NCI-H2081 treated with DMSO at 0.1 percent for 48 hours (cell line): ENCODE measurements around the gene LHFPL6.

Experiments
- DNase-seq: peaks from one replicate; lab custom pipeline; 2025; lab: John Stamatoyannopoulos, UW

The LHFPL6 gene

GRCh38 chr13:39554371-39554770, 48.6 kb downstream of the LHFPL6 start:
- no peak for DNase-seq

DNA sequence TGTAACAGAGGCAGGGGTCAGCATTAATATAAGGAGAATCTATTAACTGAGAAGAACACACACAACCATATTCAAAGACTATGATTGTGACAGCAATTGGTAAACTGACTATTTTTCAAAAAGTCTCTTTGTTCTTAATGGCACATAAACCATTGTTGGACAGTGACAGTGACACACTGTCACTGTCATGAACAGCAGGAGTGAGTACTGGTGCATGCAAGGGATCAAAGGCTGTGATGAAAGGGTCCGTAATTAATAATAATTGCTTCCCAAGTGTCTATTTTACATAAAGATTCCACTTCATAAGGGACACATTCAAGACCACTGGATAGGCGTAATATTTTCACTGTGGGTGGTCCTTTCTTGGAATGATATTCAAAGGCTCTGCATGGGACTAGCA, 50.7 kb downstream of the LHFPL6 start:
- no peak for DNase-seq

DNA sequence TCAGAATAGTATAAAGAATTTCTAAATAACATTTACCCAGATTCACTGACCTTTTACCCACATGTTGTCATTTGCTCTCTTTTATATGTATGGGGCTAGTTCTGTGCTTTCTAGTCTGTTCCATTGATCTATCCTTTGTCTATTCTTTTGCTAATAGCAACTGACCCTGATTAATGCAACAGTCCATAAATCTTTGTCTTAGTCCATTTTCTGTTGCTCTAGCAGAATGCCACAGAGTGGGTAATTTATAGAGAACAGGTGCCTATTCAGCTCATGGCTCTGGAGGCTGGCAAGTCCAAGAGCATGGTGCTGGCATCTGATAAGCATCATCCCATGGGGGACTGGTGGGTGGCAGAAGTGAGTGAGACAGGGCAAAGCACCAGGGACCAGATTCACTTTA, 52.1 kb downstream of the LHFPL6 start:
- DNase-seq: no peak

DNA sequence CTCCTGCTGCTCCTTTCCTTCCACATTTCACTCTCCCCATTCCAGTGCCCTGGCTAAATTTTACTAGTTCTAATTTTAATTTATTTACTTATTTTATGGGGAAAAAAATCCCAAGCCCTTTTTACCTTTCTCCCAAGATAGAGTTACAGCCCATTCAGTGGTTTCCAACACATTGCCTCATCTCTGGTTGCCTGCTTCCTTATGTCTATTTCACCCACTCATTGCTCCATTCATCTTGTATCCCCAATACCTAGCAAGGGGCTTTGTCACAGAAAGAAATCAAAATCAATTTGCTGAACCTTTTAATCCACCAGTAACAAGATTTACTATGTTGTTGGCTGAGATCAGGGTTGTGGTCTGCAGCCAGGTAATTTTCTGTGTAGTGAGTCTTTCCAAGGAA, 55.9 kb downstream of the LHFPL6 start:
- no peak for DNase-seq

DNA sequence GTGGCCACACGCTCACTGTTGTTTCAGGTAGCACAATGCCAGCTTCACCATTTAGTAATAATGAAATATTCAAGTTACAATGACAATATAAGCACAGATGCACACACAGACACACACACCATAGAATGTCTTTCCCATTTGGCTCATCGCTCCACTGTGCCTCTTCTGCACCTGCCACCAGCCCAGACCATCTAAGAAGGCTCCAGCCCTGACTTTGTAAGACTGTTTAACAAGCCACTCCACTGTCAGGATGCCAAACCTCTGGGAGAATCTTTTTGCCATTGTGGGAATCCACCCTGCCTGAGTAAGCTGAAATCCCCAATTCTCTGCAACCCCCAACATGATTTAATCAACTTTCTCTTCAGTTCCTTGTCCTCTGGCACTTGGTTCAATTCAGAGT, 60.6 kb downstream of the LHFPL6 start:
- no peak for DNase-seq

GRCh38 chr13:39540929-39541605, 61.9 kb downstream of the LHFPL6 start:
- no peak for DNase-seq

DNA sequence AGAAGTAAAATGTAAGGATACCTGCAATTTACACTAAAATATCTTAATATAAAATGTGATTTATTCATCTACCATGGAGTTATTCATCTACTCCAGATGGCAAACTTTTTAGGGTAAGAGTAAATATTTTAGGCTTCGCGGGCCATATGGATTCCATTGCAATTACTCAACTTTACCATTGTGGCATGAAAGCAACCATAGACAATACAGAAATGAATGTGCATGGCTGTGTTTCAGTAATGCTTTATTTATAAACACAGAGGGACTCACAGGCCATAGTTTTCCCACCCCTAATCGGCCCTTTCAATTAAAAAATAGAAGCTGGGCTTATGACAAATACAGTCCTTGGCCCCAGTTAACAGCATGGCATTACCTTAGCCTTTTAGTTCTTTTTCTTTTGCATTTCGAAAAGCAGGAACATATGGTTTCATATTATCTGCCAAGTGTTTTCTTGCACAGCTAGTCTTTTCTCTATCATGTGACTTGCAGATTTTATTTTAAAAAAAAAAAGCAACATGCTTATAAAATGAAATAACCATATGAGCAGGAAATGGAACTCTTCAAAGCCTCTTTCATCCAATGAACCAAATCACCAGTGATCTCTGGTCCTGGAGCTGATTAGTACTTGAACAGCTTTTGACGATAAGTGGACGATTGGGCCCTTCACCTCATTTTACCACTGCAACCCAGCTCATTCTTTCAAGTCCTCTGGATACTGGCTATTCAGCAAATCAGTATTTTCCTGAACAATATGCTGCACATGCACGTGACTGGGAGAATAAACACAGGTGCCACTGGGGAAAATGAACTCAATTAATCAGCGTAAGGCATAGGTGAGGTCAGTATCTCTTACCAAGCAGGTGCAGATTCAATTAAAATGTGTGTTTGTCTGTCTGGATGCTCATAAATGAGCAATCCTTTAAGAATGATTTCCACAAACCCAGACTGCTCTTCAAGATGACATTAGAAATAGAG, 63.9 kb downstream of the LHFPL6 start:
- DNase-seq: peak; percentile 88

DNA sequence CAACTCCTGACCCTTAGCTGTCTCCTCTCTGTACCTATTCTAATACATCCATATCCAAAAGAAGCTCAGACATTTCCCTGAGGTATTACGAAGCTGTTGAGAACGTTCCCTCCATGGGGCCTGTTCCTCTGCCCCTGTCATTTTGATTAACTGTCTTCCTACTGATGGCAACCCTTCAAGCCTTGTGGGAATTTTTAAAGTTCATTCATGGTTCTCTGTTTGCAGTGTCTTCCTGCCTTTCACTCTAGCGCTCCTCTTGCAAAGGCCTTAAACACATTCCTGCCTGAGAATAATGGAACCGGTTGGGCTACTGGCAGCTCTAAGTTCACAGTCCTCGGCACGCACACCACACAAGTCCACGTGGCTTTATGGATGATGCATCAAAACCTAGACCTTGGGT, 66.1 kb downstream of the LHFPL6 start:
- DNase-seq: no peak

GRCh38 chr13:39536274-39536673, 66.7 kb downstream of the LHFPL6 start:
- DNase-seq: no peak

GRCh38 chr13:39533651-39534150, 69.3 kb downstream of the LHFPL6 start:
- DNase-seq: no peak

DNA sequence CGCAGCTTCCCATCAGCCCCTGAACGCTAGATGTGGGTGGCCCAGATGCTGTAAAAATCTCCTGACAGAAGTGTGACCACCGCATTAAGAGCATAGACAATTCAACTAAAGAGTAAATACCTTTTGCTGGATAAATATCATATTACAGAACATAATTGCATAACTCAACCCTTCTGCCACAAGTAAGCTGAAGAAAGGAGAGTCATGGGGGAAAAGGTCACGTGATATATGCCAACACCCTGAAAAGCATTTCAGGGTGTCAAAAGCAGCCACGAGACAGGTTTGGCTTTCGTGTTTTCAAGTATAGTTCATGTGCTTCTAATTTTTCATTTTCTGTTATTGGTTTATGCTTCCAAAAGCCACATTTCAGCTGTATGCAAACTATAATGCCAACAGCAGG, 71.3 kb downstream of the LHFPL6 start:
- DNase-seq: no peak

DNA sequence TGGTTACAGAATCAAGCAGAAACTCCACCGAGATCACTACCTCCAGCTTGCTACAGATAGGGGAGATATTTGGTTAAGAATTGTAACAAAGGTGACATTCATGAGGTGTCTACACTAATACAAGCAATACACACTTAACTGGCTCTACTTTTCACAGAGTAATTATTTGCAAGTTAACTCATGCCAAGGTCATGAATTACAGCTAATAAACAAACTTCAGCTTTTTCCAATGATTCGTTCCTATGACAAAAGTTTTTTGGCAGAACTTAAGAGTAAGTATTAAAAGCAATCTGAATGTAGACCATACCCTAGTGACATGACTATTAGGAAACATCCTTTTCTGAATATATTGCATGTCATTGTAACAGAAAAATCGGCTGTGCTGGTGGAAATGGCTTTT, 72.1 kb downstream of the LHFPL6 start:
- no peak for DNase-seq

- DNase-seq: no peak
These were observed 74.4 kb downstream of the LHFPL6 start for GRCh38 chr13:39528661-39528980.

- no peak for DNase-seq
These were observed 74.9 kb downstream of the LHFPL6 start for GRCh38 chr13:39527961-39528660.

- DNase-seq: no peak
These were observed 75.7 kb downstream of the LHFPL6 start for GRCh38 chr13:39527301-39527700.

DNA sequence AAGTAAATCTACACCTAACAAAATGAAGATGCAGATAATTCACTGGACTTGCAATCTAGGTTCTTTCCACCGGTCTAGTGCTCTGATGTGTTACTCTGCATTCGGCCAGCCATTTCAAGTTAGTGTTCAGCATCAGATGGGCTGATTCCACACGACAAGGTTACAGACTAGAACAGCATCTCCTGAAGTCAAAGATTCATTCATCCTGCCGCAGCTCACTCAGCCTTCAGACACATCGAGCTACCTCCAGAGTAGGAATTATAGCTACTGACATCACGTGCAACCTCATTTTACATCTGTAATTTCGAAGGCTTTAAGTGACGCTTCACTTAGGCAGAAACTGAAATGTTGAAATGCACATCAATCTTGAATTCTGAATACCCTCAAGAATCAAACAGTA, 76.5 kb downstream of the LHFPL6 start:
- no peak for DNase-seq

DNA sequence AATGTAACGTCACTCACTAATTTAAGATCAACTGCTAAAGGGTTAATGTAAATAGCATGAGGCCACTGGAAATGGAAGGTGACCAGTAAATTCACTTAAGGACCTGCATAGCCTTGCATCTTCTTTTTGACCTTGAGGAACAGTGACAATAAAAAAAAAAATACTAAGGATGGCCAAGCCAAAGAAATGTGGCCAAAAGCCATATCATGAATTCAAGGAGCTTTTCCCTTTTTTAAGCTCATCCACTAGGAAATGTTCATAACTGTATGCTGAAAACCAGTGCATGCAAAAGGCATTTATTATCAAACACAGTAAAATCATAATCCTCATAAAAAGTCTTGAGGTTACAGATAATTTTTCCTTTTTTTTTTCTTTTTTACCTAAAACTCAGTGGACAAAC, 77.5 kb downstream of the LHFPL6 start:
- DNase-seq: no peak

DNA sequence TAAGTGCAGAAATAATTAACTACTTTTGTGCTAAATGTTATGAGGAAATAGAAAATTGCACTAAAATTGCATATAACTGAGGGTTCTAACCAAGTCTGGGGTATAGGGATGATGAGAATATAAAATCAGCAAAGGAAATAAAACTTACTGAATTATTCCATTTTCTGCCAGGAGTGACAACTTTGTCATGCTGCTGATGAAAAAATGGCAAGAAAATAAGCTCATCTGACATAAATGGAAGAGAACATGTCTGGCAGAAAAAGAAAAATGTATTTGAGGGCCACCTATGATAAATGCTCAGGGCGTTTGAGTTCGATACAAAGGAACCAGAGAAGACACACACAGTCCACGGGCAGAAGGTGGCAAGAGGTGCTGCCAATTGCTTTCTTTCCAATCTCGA, 78.2 kb downstream of the LHFPL6 start:
- no peak for DNase-seq

DNA sequence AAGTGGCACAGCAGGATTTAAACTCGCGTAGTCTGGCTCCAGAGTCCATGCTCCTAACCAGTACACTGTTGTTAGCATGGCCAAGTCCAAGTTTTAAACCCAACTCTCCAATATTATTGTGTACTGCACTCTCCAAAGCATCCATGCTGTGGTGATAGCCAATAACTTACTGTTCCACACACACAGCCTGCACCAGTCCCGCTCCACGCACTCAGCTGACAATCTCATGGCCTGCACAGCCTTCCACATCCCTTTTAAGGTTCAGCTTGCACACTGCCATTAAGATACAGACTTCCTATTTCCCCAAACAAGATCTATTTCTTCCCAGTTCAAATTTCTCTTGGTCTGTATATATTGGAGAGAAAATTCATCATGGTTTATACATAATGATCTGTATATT, 80.7 kb downstream of the LHFPL6 start:
- no peak for DNase-seq

- DNase-seq: no peak
These were observed 81.3 kb downstream of the LHFPL6 start for GRCh38 chr13:39521701-39522100.

GRCh38 chr13:39516096-39516495, 86.9 kb downstream of the LHFPL6 start:
- no peak for DNase-seq

- DNase-seq: no peak
These were observed 87.7 kb downstream of the LHFPL6 start for GRCh38 chr13:39515224-39515714.

DNA sequence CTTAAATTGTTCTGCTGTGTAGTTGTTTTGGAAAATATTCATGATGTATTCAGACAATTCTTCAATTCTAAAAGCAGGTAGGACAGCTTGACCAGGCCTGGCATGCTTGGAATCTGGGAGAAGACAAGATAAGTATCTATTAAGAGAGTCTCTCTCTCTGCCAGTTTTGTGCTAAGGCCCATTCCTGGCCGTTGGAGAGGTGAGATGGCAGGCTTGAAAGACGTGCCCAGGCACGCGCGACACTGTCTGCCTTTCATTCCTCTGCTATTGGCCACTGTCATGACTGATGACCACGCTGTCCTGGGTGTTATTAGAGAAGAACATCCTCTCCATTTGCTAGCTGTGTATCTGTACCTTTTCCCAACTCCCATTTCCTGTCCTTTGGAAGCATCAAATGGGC, 90.3 kb downstream of the LHFPL6 start:
- DNase-seq: no peak
